HG02885 (cell line): ENCODE data around the gene TAGLN.
A peak's percentile ranks its signal among the peaks of the same experiment; 100 is the strongest.

ENCODE experiments used
- ATAC-seq: cut with Tn5 transposase; IDR thresholded peaks from one replicate; pipeline ENCODE4 v1.9.1; 2021; ENCODE audit warnings: mild to moderate bottlenecking; ENCODE audit not compliant: unreplicated experiment, poor library complexity

Gene TAGLN

DNA sequence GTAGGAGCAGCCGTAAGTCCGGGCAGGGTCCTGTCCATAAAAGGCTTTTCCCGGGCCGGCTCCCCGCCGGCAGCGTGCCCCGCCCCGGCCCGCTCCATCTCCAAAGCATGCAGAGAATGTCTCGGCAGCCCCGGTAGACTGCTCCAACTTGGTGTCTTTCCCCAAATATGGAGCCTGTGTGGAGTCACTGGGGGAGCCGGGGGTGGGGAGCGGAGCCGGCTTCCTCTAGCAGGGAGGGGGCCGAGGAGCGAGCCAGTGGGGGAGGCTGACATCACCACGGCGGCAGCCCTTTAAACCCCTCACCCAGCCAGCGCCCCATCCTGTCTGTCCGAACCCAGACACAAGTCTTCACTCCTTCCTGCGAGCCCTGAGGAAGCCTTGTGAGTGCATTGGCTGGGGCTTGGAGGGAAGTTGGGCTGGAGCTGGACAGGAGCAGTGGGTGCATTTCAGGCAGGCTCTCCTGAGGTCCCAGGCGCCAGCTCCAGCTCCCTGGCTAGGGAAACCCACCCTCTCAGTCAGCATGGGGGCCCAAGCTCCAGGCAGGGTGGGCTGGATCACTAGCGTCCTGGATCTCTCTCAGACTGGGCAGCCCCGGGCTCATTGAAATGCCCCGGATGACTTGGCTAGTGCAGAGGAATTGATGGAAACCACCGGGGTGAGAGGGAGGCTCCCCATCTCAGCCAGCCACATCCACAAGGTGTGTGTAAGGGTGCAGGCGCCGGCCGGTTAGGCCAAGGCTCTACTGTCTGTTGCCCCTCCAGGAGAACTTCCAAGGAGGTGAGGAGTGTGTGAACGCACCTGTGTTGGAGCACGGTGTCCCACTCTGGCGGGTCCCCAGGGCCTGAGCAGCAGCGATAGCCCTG lies at the start of gene TAGLN:
Gene TAGLN (plus strand): TSS at position 318 of the 863 bp plus-strand sequence. CDS start 3,644 bp downstream, outside the sequence.
- no peak for ATAC-seq

DNA sequence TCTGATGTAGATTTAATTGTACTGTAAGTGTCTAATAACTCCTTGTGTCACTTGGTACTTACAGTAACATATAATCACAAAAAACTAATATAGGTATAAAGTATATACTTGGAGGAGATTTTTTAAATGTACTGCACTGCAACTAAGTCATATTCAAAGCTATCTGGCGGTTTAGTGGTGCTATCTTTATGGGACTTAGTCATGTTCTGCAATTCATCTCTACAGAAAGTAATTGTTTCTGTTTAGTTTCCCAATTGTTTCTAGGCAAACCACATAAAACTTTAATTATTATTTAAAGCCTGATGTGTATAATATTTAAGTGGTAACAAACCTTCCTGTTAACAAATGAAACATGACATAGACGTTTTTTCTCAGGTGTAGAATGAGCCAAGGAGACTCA lies 47.1 kb upstream of the TAGLN start:
- no peak for ATAC-seq

DNA sequence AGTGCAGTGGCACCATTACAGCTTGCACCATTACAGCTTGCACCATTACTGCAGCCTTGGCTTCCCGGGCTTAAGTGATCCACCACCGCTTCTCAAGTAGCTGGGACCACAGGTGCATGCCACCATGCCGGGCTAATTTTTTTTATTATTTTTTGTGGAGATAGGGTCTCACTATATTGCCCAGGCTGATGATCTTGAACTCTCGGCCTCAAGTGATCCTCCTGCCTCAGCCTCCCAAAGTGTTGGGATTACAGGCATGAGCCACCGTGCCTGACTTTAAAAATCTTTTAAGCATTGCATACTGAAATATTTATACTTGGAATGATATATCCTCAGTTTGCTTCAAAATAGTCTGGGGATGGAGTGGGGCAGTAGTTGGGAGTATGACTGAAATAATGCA lies 44.7 kb upstream of the TAGLN start:
- no peak for ATAC-seq

DNA sequence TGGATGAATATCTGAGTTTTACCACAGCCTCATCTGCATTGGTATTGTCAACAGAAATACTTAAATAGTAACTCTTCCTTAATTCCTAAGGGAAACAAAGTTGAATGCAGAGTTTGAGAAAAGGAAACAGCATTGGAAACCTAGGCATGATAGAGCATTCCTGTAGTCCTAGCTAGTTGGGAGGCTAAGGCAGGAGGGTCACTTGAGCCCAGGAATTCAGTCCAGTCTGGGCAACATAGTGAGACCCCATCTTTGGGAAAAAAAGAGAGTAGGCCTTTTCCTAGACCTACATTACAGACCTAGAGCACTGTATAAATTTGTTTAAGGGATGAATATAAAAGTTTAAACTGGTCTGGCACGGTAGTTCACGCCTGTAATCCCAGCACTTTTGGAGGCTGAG lies 41.7 kb upstream of the TAGLN start:
- no peak for ATAC-seq

DNA sequence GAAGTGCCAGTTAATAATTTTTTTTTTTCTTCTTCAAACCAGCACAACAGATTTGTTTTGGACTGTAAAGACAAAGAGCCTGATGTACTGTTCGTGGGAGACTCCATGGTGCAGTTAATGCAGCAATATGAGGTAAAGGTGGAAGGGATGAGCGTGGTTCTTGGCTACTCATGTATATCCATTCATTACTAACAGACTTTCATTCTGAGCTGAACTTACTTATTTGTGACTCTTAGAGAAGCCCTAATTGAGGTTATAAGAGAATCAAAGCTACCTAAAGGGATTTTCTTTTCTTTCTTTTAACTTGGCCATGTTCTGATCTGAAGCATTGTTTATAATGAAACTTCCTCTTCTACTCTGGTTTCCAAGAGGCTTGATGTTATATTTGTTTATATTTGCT lies 39.3 kb upstream of the TAGLN start:
- ATAC-seq, result no peak

DNA sequence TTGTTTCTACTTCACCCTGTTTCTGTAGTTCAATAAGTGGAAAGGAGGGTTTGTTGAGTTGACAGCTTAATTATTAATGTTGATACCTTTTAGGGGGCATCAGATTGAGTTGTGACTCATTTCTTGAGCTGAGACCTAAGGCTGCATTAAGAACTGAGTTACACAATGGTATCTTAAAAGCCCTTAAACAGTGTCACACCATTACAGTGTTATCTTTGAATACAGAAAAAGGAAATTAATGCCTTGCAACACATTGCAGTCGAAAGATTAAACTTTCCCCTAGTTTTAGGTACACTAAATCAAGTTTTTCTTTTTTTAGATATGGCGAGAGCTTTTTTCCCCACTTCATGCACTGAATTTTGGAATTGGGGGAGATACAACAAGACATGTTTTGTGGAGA lies 38.3 kb upstream of the TAGLN start:
- ATAC-seq, result no peak

DNA sequence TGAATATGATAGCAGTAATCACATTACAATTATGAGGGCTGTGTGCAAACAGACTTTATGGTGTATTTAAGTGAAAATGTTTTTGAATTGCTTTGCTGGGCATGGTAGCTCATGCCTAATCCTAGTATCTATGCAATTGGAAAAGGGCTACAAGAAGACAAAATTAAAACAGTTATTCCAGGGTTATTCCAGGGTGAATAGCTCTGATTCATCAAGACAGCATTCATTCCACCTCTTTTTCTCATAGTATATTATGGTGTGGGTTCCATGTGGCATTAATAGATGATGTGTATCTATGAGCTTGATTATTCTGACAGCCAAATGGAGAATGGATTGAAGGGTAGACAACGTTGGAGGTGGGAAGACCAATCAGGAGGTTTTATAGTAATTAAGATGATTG lies 32.7 kb upstream of the TAGLN start:
- no peak for ATAC-seq

DNA sequence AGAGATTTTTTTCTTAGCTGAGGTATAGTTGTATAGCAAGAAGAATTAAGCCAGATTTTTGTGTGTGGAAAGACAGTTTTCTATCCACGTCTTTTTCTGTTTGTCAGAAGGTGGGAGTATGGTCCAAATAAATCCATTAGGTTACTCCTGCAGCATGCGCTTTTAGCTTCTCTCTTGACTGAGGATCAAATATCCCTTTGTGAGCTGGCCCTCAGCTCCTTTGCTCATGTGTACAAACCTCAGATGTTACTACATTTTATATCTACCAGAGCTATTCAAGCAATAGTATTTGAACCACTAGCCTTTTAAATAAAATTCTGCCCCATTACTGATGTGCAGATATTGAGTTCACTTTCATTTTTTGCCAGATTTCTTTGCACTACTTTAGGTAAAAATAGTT lies 29.4 kb upstream of the TAGLN start:
- no peak for ATAC-seq

DNA sequence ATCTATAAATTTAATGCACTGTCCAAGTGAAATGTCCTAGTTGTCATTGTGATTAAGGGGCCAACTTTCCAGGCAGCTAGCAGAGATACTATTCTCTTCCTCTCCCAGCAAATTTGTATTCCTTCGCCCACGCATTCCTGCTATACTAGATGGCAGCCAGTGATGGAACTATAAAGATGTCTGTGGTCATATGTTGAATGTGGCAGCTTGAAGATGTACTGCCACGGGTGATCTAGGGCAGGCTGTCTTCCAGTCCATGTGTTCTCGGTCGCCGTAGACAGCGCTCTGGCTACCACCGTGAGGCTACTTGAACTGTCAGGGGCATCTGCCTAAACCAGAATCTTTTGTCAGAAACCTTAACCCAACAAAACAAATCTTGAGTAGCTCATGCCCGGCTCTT lies 29.0 kb upstream of the TAGLN start:
- no peak for ATAC-seq

DNA sequence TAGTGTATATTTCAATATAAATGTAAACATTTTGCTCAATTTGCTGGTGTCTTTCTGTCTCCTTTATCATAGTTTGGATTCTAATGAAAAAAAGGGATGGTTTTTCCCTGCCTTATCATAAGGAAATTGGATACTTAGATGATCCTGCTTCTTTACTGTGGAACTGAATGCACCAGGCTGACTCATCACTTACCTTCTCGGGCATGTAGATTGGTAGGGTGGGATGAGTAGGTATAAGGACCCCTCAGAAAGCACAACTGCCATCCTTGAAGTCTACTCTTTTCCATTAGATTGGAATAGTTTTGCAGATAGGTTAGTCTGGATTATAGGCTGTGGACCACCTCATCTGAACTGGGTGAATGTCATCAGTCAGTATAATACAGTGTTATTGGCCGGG lies 28.2 kb upstream of the TAGLN start:
- no peak for ATAC-seq

DNA sequence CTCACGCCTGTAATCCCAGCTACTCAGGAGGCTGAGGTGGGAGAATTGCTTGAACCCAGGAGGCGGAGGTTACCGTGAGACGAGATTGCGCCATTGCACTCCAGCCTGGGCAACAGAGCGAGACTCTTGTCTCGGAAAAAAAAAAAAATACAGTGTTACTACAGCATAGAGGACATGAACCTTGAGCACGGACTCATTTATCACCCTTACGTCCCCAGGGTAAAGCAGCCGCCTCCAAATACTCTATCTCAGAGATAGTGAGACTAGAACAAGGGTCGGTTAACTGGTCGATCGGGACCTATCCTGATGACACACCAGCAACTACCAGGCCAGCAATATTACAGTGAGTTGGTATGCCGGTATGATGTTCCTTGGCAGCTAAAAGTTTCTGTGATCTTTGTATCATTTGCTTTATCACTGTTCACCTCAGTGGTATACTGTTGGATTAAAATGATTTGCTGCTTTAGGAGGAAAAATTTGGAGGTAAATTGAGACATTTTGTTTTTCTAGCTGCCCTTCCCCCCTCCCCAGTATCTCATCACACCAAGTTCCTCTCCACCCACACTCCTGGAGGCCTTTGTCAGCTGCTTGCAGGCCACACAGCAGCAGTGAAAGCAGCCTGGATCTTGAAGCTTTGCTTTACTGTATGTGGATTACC lies 27.6 kb upstream of the TAGLN start:
- no peak for ATAC-seq

DNA sequence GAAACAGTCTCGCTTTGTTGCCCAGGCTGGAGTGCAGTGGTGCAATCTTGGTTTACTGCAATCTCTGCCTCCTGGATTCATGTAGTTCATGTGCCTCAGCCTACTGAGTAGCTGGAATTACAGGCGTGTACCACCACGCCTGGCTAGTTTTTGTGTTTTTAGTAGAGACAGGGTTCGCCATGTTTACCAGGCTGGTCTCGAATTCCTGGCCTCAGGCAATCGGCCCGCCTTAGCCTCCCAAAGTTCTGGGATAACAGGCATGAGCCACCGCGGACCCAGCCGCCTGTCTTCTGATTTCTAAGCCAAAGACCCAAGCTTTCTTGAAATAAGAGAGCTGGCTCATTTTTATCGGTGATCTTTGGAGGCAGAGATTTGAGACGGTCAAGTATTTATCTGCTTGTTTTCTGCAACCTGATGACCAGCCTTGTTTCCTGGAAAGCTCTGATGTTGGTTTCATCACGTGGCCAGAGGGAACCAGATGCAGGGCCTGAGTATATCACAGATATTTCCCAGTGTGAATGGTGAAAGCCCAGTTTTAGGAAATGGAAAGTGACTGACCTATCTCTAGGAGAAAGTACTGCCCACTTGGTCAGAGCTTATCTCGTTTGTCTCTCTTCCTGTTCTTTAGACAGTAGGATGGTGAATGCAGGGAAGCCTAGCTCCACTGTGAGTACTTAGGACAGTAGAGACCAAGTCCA lies 26.3 kb upstream of the TAGLN start:
- ATAC-seq, result no peak

DNA sequence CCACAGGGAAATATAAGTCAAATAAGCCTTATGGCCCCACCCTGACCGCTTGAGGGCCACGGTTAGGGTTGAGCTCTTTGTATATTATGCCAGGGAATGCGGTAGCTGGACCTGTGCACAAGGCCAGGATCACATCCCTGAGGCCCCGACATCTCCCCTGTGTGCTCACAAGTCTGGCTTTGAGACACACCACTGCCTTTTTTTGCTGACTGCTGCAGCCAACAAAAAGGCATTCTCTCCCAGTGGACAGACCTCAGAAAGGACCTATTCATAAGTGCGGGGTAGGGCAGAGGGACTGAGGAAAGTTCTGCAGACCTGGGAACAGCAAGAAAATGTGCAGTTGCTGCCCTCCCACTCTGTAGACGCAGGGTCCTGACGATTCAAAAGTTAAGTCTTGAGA lies 24.1 kb upstream of the TAGLN start:
- ATAC-seq, result no peak

DNA sequence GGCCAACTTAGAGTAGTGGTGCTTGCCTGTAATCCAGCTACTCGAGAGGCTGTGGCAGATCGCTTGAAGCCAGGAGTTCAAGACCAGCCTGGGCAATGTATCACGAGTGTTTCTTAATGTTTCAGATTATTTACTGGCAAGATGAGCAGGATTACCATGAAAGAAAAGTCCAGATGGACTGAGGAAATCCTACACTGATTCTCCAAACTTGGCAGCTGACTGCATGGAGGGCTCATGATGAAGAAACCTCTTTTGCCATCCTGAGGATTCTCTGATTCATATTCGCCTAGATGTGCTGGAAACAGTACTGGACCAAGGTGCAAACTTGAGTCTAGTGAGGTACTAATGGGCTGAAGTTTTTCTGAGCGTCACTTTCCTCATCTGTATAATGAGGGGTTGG lies 23.4 kb upstream of the TAGLN start:
- ATAC-seq, result no peak

DNA sequence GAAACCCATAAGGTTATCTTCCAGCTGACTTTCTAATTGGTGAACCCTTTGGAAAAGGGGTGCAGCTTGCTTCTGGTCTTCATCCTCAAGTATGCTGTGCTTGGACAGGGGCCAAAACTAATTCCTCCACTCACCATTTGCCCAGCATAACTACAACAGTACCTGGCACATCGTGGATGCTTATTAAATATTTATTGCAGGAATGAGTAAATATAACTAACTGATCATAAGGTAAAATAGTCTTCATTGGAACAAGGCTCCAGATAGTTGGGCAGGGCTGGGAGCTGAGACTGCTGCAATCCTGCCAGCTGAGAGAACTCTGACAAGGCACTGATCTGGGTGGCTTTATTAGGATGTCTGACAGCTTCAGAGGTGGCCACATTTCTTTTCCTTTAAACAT lies 23.0 kb upstream of the TAGLN start:
- ATAC-seq, result no peak

DNA sequence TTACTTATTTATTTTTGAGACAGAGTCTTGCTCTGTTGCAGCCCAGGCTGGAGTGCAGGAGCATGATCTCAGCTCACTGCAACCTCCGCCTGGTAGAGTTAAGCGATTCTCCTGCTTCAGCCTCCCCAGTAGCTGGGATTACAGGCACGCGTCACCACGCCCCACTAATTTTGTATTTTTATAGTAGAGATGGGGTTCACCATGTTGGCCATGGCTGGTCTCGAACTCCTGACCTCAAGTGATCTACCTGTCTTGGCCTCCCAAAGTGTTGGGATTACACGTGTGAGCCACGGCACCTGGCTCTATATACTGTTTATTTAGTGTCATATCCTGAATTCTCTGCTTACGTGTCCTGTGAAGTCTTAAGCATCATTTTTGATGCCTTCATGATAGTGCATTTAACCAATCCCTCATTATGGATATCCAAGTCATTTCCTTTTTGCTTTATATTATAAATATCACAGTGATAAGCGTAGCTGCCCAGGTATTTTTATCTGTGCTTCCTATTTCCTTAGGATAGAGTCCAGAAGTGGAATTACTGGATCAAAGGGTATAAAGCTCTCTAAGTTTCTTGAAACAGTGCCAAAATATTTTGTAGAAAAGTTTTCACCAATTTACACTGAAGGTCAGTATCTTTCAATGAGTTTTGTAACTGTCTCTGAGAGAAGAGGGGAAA lies 21.5 kb upstream of the TAGLN start:
- ATAC-seq, result no peak

DNA sequence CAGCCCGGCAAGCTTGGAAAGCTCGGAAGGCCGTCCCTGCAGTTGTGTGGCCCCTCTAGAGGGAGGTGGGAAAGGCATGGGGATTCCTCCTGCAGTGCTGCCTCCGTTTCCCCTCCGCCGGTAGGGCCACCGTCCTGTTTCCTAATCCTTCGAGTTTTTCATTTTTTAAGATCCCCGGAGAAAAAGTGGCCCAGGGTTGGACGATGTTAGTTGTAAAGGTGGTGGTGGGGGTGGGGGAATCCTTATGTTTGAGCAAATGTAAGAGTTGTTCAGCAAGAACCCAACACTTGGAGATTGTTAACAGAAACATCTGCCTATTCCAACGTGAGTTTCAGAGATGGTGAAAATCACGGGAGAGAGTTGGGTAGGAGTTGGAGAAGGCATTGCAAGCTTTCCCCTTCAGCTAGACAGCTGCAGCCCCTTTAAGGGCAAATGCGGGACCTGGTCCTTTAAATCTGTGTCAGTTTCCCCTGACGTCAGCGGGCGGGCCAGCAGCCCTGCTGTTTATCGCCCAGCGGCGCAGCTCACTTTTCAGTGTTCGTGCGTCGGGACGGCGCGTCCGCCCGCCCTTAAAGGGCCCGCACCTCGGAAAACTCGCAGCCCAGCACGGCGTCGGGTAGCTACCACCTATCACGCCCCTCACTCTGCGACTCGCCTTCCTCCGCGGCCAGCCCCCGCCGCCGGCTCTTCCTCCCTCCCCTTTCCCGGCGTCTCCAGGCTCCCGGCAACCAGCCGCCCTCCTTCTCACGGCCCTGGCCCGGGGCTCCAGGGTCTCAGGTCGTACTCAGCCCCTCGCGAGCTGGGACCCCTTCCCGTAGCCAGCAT lies 20.7 kb upstream of the TAGLN start, which contains the start of gene SIDT2:
Gene SIDT2 (plus strand): TSS at position 534 of the 825 bp plus-strand sequence. CDS start 521 bp downstream, outside the sequence.
- ATAC-seq, result peak; percentile 93

DNA sequence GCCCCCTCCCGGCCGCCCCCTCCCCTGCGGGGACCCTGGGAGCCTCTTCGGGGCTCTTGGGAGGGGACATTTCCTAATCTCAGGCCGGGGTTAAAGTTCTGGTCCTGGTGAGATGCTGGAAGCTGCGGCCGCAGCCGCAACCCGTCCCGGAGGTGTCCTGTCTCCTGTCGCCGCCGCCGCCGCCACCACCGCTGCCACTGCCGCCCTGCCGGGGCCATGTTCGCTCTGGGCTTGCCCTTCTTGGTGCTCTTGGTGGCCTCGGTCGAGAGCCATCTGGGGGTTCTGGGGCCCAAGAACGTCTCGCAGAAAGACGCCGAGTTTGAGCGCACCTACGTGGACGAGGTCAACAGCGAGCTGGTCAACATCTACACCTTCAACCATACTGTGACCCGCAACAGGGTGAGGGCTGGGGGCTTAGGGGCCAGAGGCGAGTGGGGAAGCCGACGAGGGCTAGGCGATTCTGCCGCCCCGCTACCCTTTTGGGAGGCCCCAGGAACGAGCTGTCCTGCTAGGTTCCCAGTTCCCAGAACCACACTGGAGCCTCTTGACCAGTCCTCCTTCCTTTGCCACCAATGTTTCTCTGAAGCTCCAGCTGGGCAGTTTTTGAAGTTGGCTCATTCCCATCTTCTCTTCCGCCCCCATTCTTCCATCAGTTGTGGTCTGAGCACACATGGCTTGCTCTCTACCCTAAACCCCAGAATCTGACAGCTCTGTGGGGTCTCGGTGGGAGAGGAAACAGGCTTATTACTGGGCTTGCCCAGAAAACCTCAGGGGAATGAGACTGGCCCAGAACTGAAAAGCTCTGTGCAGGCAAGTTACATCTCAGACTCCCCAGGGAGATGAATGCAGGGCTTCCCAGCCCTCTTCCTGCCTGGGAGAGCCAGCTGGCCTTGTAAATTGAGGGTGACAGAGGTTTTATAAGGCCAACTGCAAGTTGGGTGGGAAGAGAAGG lies 19.8 kb upstream of the TAGLN start:
- peak; percentile 30 for ATAC-seq

DNA sequence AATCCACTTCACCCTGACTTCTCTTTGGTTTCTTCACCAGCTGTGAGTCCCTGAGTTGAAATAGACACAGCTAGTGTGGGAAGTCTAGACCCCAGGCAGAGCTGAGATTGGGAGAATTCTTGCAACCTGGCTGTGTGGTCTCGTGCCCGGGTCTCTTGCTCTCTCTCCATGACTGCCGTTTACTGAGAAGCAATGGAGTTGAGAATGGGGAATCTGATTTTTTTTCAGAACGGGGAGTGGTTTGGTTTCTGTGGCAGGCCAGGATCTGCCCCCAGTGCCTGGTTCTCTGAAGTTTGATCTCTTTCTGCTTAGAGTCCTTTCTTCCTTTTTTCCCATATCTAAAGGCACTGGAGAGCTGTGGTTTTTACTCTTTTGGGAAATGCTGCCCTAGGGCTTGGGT lies 19.1 kb upstream of the TAGLN start:
- ATAC-seq, result no peak
